H1 (cell line): Measurements from ENCODE around the gene MARK3. TPM values are rescaled to one million over a fixed set of nuclear protein-coding genes. Genes with fewer than 3 reads are reported as not detected.

Source experiments
- CTCF ChIA-PET: fragments of 300-600 bp; sonication (Branson Sonifier 250); formaldehyde crosslinking; loops from one replicate; lab custom pipeline; 2021; ENCODE audit not compliant: partially characterized antibody; lab: Charles Lee
- POLR2A ChIA-PET: fragments of 300-600 bp; sonication (Branson Sonifier 250); formaldehyde crosslinking; loops from one replicate; lab custom pipeline; 2021; ENCODE audit warnings: inconsistent platforms; ENCODE audit not compliant: partially characterized antibody; lab: Charles Lee
- DNase-seq, 2 experiments: peaks; one replicate each; pipeline versions ENCODE4 v3.0.0 to v3.0.0-alpha.2; 2010 to 2022; ENCODE audit warnings: low spot score in 2 of 2, low read depth in 1 of 2, mixed read lengths in 1 of 2
- FAIRE-seq: peaks from 2 replicates; lab custom pipeline; 2011; peaks lifted over from hg19 to GRCh38; lab: Jason Lieb, UNC
- H2AFZ ChIP-seq: 2 replicates; pipeline ENCODE4 v1.8.1; 2012; ENCODE audit warnings: low read length, inconsistent platforms
- H2AK5ac ChIP-seq: 2 replicates; pipeline ENCODE4 v1.6.1; 2013; ENCODE audit warnings: low read depth, low read length
- H2BK120ac ChIP-seq: replicated peaks from 2 replicates; pipeline ENCODE3; 2013; ENCODE audit warnings: low read depth, low read length, inconsistent platforms
- H2BK12ac ChIP-seq: 2 replicates; pipeline ENCODE4 v1.6.1; 2013; ENCODE audit warnings: low read depth, low read length
- H2BK15ac ChIP-seq: 2 replicates; pipeline ENCODE4 v1.6.1; 2013; ENCODE audit warnings: low read length
- H2BK20ac ChIP-seq: 2 replicates; pipeline ENCODE4 v1.6.1; 2013; ENCODE audit warnings: low read length
- H2BK5ac ChIP-seq: 2 replicates; pipeline ENCODE4 v1.6.1; 2013; ENCODE audit warnings: low read depth, low read length
- H3K14ac ChIP-seq: 2 replicates; pipeline ENCODE4 v1.6.1; 2013; ENCODE audit warnings: inconsistent platforms; ENCODE audit not compliant: insufficient read length
- H3K18ac ChIP-seq: 2 replicates; pipeline ENCODE4 v1.6.1; 2013; ENCODE audit warnings: low read length; ENCODE audit errors: extremely low read depth
- H3K23ac ChIP-seq: 2 replicates; pipeline ENCODE4 v1.6.1; 2013; ENCODE audit warnings: inconsistent platforms; ENCODE audit not compliant: insufficient read length
- H3K23me2 ChIP-seq: 2 replicates; pipeline ENCODE4 v1.6.1; 2013; ENCODE audit warnings: low read depth, low read length
- H3K27ac ChIP-seq: 2 replicates; pipeline ENCODE4 v1.6.1; 2011; ENCODE audit warnings: low read depth, low read length, inconsistent platforms
- H3K27me3 ChIP-seq, 4 experiments: replicated peaks in 1 of 4; 1 replicate in 1 of 4; 2 replicates in 3 of 4; pipeline versions ENCODE4 v1.6.1 to v1.8.1; 2011 to 2013; ENCODE audit warnings: low read length in 3 of 4, mild to moderate bottlenecking in 3 of 4, inconsistent platforms in 2 of 4, mixed read lengths in 2 of 4, moderate library complexity in 1 of 4; ENCODE audit not compliant: control insufficient read depth in 3 of 4, insufficient read depth in 3 of 4; ENCODE audit errors: extremely low read depth in 1 of 4
- H3K36me3 ChIP-seq, 4 experiments: 2 replicates each; pipeline versions ENCODE4 v1.6.1 to v1.8.1; 2011 to 2013; ENCODE audit warnings: mild to moderate bottlenecking in 4 of 4, low read length in 3 of 4, moderate library complexity in 2 of 4, control low read depth in 1 of 4, inconsistent platforms in 1 of 4; ENCODE audit not compliant: insufficient read depth in 4 of 4, control insufficient read depth in 2 of 4
- H3K4ac ChIP-seq: replicated peaks from 2 replicates; pipeline ENCODE3; 2013; ENCODE audit warnings: low read length, low read depth, mixed read lengths, inconsistent platforms; ENCODE audit not compliant: insufficient read length
- H3K4me1 ChIP-seq, 4 experiments: replicated peaks in 1 of 4; 1 replicate in 1 of 4; 2 replicates in 3 of 4; pipeline versions ENCODE4 v1.6.1 to v1.8.1; 2011 to 2013; ENCODE audit warnings: low read length in 3 of 4, inconsistent platforms in 2 of 4, mixed read lengths in 1 of 4; ENCODE audit not compliant: insufficient read depth in 4 of 4, control insufficient read depth in 3 of 4
- H3K4me2 ChIP-seq, 2 experiments: 2 replicates each; pipeline versions ENCODE4 v1.6.1 to v1.8.1; 2011 to 2013; ENCODE audit warnings: low read depth in 2 of 2, low read length in 2 of 2, control low read depth in 1 of 2, inconsistent platforms in 1 of 2, mild to moderate bottlenecking in 1 of 2; ENCODE audit not compliant: insufficient read depth in 1 of 2
- H3K4me3 ChIP-seq, 4 experiments: fragments of 200-600, 300-600 bp in 1 of 4; sonication (generic), shearing (Covaris generic), sonication (Bioruptor Twin) in 1 of 4; 2 replicates each; pipeline versions ENCODE4 v1.5.1 to v1.8.1; 2011 to 2016; ENCODE audit warnings: low read length in 4 of 4, low read depth in 3 of 4, control low read depth in 2 of 4, inconsistent platforms in 2 of 4, mild to moderate bottlenecking in 2 of 4, mixed read lengths in 1 of 4, moderate library complexity in 1 of 4; ENCODE audit not compliant: insufficient read depth in 2 of 4; ENCODE audit errors: extremely low read depth in 1 of 4
- H3K56ac ChIP-seq: replicated peaks from 2 replicates; pipeline ENCODE3; 2013; ENCODE audit warnings: low read depth, mild to moderate bottlenecking, mixed read lengths, low read length, inconsistent platforms; ENCODE audit not compliant: insufficient read length
- H3K79me1 ChIP-seq: 2 replicates; pipeline ENCODE4 v1.6.1; 2013; ENCODE audit warnings: low read depth, low read length, control low read depth
- H3K79me2 ChIP-seq, 2 experiments: 2 replicates each; pipeline versions ENCODE4 v1.6.1 to v1.8.1; 2012 to 2013; ENCODE audit warnings: low read length in 2 of 2, mild to moderate bottlenecking in 2 of 2, inconsistent platforms in 1 of 2; ENCODE audit not compliant: insufficient read depth in 2 of 2, control insufficient read depth in 1 of 2
- H3K9ac ChIP-seq, 4 experiments: replicated peaks in 1 of 4; 1 replicate in 1 of 4; 2 replicates in 3 of 4; pipeline versions ENCODE4 v1.6.1 to v1.8.1; 2011 to 2013; ENCODE audit warnings: low read depth in 3 of 4, low read length in 3 of 4, control low read depth in 2 of 4, mild to moderate bottlenecking in 2 of 4, moderate library complexity in 2 of 4, inconsistent platforms in 1 of 4; ENCODE audit errors: extremely low read depth in 1 of 4
- H3K9me3 ChIP-seq, 2 experiments: 2 replicates each; pipeline versions ENCODE4 v1.6.1 to v1.8.1; 2012 to 2013; ENCODE audit warnings: mild to moderate bottlenecking in 2 of 2, moderate library complexity in 2 of 2, control low read depth in 1 of 2, inconsistent platforms in 1 of 2, low read depth in 1 of 2, low read length in 1 of 2, mixed read lengths in 1 of 2; ENCODE audit not compliant: insufficient read depth in 2 of 2
- H4K20me1 ChIP-seq, 2 experiments: replicated peaks in 1 of 2; 2 replicates each; pipeline versions ENCODE3 to v1.8.1; 2011 to 2013; ENCODE audit warnings: inconsistent platforms in 2 of 2, low read length in 2 of 2, mild to moderate bottlenecking in 1 of 2; ENCODE audit not compliant: insufficient read depth in 2 of 2, control insufficient read depth in 1 of 2
- H4K5ac ChIP-seq: 2 replicates; pipeline ENCODE4 v1.6.1; 2013; ENCODE audit warnings: low read length, low read depth, mixed read lengths, inconsistent platforms; ENCODE audit not compliant: insufficient read length
- H4K8ac ChIP-seq: 2 replicates; pipeline ENCODE4 v1.8.0; 2013; ENCODE audit warnings: mild to moderate bottlenecking, moderate library complexity, low read length, inconsistent platforms; ENCODE audit not compliant: insufficient read depth; ENCODE audit errors: extremely low read depth
- H4K91ac ChIP-seq: replicated peaks from 2 replicates; pipeline ENCODE3; 2013; ENCODE audit warnings: low read length, mixed read lengths, inconsistent platforms; ENCODE audit not compliant: insufficient read length
- BRCA1 ChIP-seq: IDR thresholded peaks from 2 replicates; pipeline ENCODE4 v1.6.1; 2012; ENCODE audit warnings: low read depth, low read length, improper control_type of control experiment
- WGBS, 2 experiments: shearing (Covaris generic) in 1 of 2; methylation state at CpG; one replicate each; pipeline versions ENCODE4 v1.1.6 to v1.1.7; 2013 to 2015; ENCODE audit warnings: low lambda C conversion rate in 2 of 2, mixed read lengths in 2 of 2, inconsistent platforms in 1 of 2, low coverage in 1 of 2, missing lambda C conversion rate in 1 of 2; ENCODE audit not compliant: insufficient replicate concordance in 2 of 2, insufficient coverage in 1 of 2, insufficient read length in 1 of 2; ENCODE audit errors: extremely low coverage in 1 of 2, missing lambda C conversion rate in 1 of 2; 5-methylcytosine and 5-hydroxymethylcytosine counted together
- polyA plus RNA-seq, 7 experiments: library from polyadenylated mRNA; depleted of rRNA in 3 of 7; stranded (reverse) in 5 of 7; unstranded in 2 of 7; fragments of >200 nt in 5 of 7; fragments of 200-250 nt in 2 of 7; gene quantifications; 1 replicate in 5 of 7; 2 replicates in 1 of 7; 4 replicates in 1 of 7; pipeline versions ENCODE4 v1.2.1 to v1.2.3, GENCODE V29; 2011 to 2013; ENCODE audit warnings: missing spikeins in 2 of 7, mixed read lengths in 2 of 7
- total RNA-seq: library from RNA; stranded (reverse); fragmentation: NEBNext Ultra II Directional; extraction: Animal tissue kit (Norgen Biotek cat#: 25700); gene quantifications from 2 replicates; pipeline ENCODE4 v1.2.1, GENCODE V29; 2021

MARK3 gene
- total and polyA plus RNA-seq, 2 of the 8 experiments (the other 6 are each of a cell fraction or from before 2014, with no cell fraction given), result 39.4 to 76.9 TPM

DNA sequence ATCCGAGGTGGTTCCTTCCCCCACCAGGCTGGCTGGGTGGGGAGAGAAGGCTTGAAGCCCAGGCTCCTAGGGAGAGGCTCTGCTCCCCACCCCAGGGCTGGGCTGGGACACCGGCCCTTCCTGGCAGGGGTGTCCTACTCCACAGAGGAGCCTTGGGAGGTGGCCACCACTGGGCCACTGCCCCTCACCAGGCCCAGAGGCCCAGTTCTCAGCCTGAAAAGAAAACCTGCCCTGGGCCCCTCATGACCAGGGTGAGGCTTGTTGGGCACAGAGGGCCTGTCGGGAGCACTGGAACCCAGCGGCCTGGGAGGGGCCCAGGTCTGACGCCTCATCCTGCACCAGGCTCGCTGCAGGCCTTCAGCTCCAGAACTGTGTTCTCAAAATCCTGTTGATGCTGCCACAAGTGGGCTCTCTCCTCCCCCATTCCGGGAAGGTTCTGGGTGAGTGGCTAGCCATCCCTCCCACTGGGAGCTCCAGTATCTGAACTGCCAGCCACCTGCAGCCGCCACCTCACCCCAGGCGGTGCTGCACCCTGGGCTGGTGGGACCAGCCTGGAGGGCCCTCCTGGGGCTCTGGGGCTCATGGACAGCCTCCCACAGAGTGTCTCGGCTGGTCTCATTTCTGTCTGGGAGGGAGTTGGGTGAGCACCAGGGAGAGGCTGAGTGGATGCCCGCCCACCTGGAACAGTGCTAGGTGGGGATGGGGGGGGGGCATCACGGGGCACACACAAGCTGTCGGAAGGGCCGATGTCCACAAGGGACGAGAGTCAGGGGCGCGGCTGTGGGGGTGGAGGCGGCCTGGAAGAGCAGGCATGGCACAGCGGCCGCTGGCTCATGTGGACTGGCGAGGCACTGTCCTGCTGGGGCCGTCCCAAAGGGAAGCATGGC, 165.5 kb downstream of the MARK3 start:
- peak overlapping the region; percentile 90; the same call in 1 of the 2 replicates for H2AK5ac ChIP-seq
- H3K9ac ChIP-seq, result no peak overlapping the region
- no peak overlapping the region for H3K27ac ChIP-seq
- H3K23ac ChIP-seq, result no peak overlapping the region
- H3K27me3 ChIP-seq, result no peaks in the 10 kb centered on the region
- no peak overlapping the region for H2BK20ac ChIP-seq
- H2BK15ac ChIP-seq, result no peak overlapping the region
- POLR2A ChIA-PET, result interaction anchor here (1.3 to 29.8 kb wide), 6 partner anchors 8 to 211 kb away, joined by 3 to 844 read pairs (median 18); partner anchors contain the start of genes BAG5, CKB and COA8
- H3K23me2 ChIP-seq, result no peaks in the 10 kb centered on the region
- DNase-seq (no peak), FAIRE-seq (no peak)
- H3K79me1 ChIP-seq, result no peaks in the 10 kb centered on the region
- CTCF ChIA-PET, result interaction anchor here (0.6 to 28.8 kb wide), 7 partner anchors 10 to 607 kb away, joined by 3 to 921 read pairs (median 8); partner anchors contain the start of genes BAG5, CKB and TRMT61A
- H2BK5ac ChIP-seq, result peak overlapping the region; percentile 66; the same call in 1 of the 2 replicates
- no peak overlapping the region for H3K4ac ChIP-seq
- no peak overlapping the region for H3K4me3 ChIP-seq
- H3K36me3 ChIP-seq, result no peaks in the 10 kb centered on the region
- H3K56ac ChIP-seq, result no peak overlapping the region
- no peaks in the 10 kb centered on the region for H3K79me2 ChIP-seq
- H4K5ac ChIP-seq, result no peak overlapping the region
- H4K8ac ChIP-seq, result no peak overlapping the region
- peaks cover 0 to 3% (median 1%) of the 10 kb centered on the region in 4 experiments; a peak in 4 of 7 replicates for H3K4me1 ChIP-seq
- H4K20me1 ChIP-seq, result peaks cover 0 to 4% of the 10 kb centered on the region in 2 experiments
- no peak overlapping the region for H4K91ac ChIP-seq
- no peak overlapping the region for H3K18ac ChIP-seq
- H3K9me3 ChIP-seq, result no peaks in the 10 kb centered on the region
- no peak overlapping the region for H2BK120ac ChIP-seq
- WGBS, 2 experiments, result 94% methylated on average over 18 of the region's 22 CpGs; no CpG with 5 or more reads in 1 of the 2 experiments
- H2BK12ac ChIP-seq, result no peak overlapping the region
- H2AFZ ChIP-seq, result no peak overlapping the region
- H3K4me2 ChIP-seq, result no peak overlapping the region
- no peak overlapping the region for H3K14ac ChIP-seq
- TF ChIP-seq BRCA1, result no peak
